Uterus (tissue), 2 donors: ENCODE results near the gene FXYD6.

Experiments
- POLR2A ChIP-seq, 2 donors: fragments of 450-650 bp; IDR thresholded peaks; one replicate each; pipeline ENCODE4 v1.6.1; 2016; ENCODE audit warnings: antibody characterized with exemption in 2 of 2, mild to moderate bottlenecking in 1 of 2, moderate library complexity in 1 of 2
- TF ChIP-seq, protein P1 (sequence below), 4 experiments: fragments of 200-600 bp in 2 of 4; fragments of 450-650 bp in 2 of 4; sonication (generic) in 2 of 4; IDR thresholded peaks; one replicate each; pipeline ENCODE4 v1.5.1; 2016 to 2019; ENCODE audit warnings: antibody characterized with exemption in 4 of 4, mild to moderate bottlenecking in 2 of 4, moderate library complexity in 1 of 4

DNA sequence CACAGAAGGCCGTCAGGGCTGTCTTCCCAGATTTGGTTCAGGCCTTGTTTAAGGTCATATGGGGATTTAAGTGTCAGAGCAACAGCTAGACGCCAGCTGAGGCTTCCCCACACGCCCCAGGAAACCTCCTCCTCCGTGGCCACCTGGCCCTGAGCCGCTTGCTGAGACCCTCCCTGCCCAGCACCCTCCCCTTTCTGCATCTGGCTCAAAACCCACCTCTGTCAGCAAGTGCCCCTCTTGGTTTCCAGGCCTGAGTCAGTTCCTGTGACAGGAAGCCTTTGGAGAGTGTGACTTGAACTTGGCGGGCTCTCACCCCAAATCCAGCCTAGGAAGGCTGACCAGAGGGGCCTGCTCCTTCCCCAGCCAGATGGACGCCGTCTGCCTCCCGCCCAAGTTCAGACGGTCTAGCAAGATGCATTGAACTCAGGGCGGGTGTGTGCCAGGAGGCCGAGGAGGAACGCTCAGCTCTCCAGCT, 52.5 kb downstream of the FXYD6 start:
- TF ChIP-seq, protein P1, sequence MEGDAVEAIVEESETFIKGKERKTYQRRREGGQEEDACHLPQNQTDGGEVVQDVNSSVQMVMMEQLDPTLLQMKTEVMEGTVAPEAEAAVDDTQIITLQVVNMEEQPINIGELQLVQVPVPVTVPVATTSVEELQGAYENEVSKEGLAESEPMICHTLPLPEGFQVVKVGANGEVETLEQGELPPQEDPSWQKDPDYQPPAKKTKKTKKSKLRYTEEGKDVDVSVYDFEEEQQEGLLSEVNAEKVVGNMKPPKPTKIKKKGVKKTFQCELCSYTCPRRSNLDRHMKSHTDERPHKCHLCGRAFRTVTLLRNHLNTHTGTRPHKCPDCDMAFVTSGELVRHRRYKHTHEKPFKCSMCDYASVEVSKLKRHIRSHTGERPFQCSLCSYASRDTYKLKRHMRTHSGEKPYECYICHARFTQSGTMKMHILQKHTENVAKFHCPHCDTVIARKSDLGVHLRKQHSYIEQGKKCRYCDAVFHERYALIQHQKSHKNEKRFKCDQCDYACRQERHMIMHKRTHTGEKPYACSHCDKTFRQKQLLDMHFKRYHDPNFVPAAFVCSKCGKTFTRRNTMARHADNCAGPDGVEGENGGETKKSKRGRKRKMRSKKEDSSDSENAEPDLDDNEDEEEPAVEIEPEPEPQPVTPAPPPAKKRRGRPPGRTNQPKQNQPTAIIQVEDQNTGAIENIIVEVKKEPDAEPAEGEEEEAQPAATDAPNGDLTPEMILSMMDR (IDR thresholded peaks at IDR 0.05): no peak
- TF ChIP-seq POLR2A (IDR thresholded peaks at IDR 0.05): no peak
